Smooth muscle cell (in vitro differentiated cells): ENCODE measurements around the gene GNPAT. TPM values are rescaled to one million over a fixed set of nuclear protein-coding genes. Genes with fewer than 3 reads are reported as not detected.

Experiments used
- DNase-seq: peaks from one replicate; lab custom pipeline; 2025; ENCODE audit not compliant: unreplicated experiment; lab: John Stamatoyannopoulos, UW
- H2AFZ ChIP-seq: fragments of 200-600 bp; sonication (generic); 2 replicates; pipeline ENCODE4 v1.6.0; 2016; ENCODE audit warnings: antibody characterized with exemption, low read depth, mild to moderate bottlenecking
- H3F3A ChIP-seq: fragments of 200-600 bp; sonication (generic); 2 replicates; pipeline ENCODE4 v1.6.0; 2017; ENCODE audit warnings: antibody characterized with exemption, low read depth
- H3K27ac ChIP-seq: fragments of 200-600 bp; sonication (generic); 2 replicates; pipeline ENCODE4 v1.5.1; 2016; ENCODE audit warnings: low read depth, mild to moderate bottlenecking
- H3K27me3 ChIP-seq: fragments of 200-600 bp; sonication (generic); 2 replicates; pipeline ENCODE4 v1.6.1; 2016; ENCODE audit warnings: low read depth, mild to moderate bottlenecking
- H3K36me3 ChIP-seq: fragments of 200-600 bp; sonication (generic); 2 replicates; pipeline ENCODE4 v1.5.1; 2016; ENCODE audit warnings: low read depth
- H3K4me1 ChIP-seq: fragments of 200-600 bp; sonication (generic); 2 replicates; pipeline ENCODE4 v1.5.1; 2016; ENCODE audit warnings: low read depth
- H3K4me2 ChIP-seq: fragments of 200-600 bp; sonication (generic); 2 replicates; pipeline ENCODE4 v1.6.0; 2016; ENCODE audit warnings: mild to moderate bottlenecking
- H3K4me3 ChIP-seq: fragments of 200-600 bp; sonication (generic); 2 replicates; pipeline ENCODE4 v1.5.1; 2016; ENCODE audit warnings: mild to moderate bottlenecking
- H3K79me2 ChIP-seq: fragments of 200-600 bp; sonication (generic); 2 replicates; pipeline ENCODE4 v1.6.0; 2016; ENCODE audit warnings: low read depth, mild to moderate bottlenecking
- H3K9ac ChIP-seq: fragments of 200-600 bp; sonication (generic); 2 replicates; pipeline ENCODE4 v1.6.0; 2016; ENCODE audit warnings: low read depth
- H3K9me3 ChIP-seq: fragments of 200-600 bp; sonication (generic); replicated peaks from 2 replicates; pipeline ENCODE4 v1.5.1; 2016; ENCODE audit warnings: low read depth
- H4K20me1 ChIP-seq: fragments of 200-600 bp; sonication (generic); 2 replicates; pipeline ENCODE4 v1.6.0; 2016; ENCODE audit warnings: low read depth
- CTCF ChIP-seq: fragments of 200-600 bp; sonication (generic); IDR thresholded peaks from 2 replicates; pipeline ENCODE4 v1.5.1; 2017; ENCODE audit warnings: borderline replicate concordance, mild to moderate bottlenecking, antibody characterized with exemption; ENCODE audit not compliant: insufficient read depth, poor library complexity, severe bottlenecking
- WGBS: methylation state at CpG from one replicate; pipeline ENCODE4 v1.1.7; 2016; ENCODE audit warnings: low lambda C conversion rate; 5-methylcytosine and 5-hydroxymethylcytosine counted together
- polyA plus RNA-seq: library from polyadenylated mRNA; unstranded; fragments of >200 nt; fragmentation: Nextera tagmentation; extraction: Ambion mirVana; gene quantifications from 2 replicates; pipeline ENCODE4 v1.2.1, GENCODE V29; 2016
- total RNA-seq: library from RNA; depleted of rRNA; stranded (reverse); fragments of >200 nt; gene quantifications from 2 replicates; pipeline ENCODE4 v1.2.3, GENCODE V29; 2014

The GNPAT gene
- total and polyA plus RNA-seq, 2 experiments from 2014 or later: 43.9 to 45.8 TPM

GRCh38 chr1:231231511-231231910 lies 9.5 kb upstream of the GNPAT start:
- 98% methylated on average over 10 of the region's 10 CpGs for WGBS
- DNase-seq: no peak
- Histone ChIP-seq H4K20me1 (no peaks in the 10 kb centered on the region), H3K27me3 (no peaks in the 10 kb centered on the region), H3K36me3 (no peaks in the 10 kb centered on the region), H3K4me2 (no peak overlapping the region), H3K9me3 (no peaks in the 10 kb centered on the region), H3K4me3 (no peak overlapping the region), H3K79me2 (no peaks in the 10 kb centered on the region), H3K4me1 (no peaks in the 10 kb centered on the region), H3F3A (no peaks in the 10 kb centered on the region), H3K27ac (no peak overlapping the region), H2AFZ (no peak overlapping the region), H3K9ac (no peak overlapping the region)
- no peak for TF ChIP-seq CTCF

GRCh38 chr1:231232870-231233734 lies 7.9 kb upstream of the GNPAT start:
- no peaks in the 10 kb centered on the region for H3K4me1 ChIP-seq
- H4K20me1 ChIP-seq: no peaks in the 10 kb centered on the region
- no peak overlapping the region for H2AFZ ChIP-seq
- H3K36me3 ChIP-seq: peaks cover 4% of the 10 kb centered on the region
- DNase-seq: no peak
- H3K4me2 ChIP-seq: no peak overlapping the region
- no peaks in the 10 kb centered on the region for H3K27me3 ChIP-seq
- no peak overlapping the region for H3K27ac ChIP-seq
- TF ChIP-seq CTCF: no peak
- WGBS: 95% methylated on average over 14 of the region's 14 CpGs
- no peaks in the 10 kb centered on the region for H3K9me3 ChIP-seq
- no peaks in the 10 kb centered on the region for H3K79me2 ChIP-seq
- no peaks in the 10 kb centered on the region for H3F3A ChIP-seq
- no peak overlapping the region for H3K4me3 ChIP-seq
- H3K9ac ChIP-seq: no peak overlapping the region

GRCh38 chr1:231233735-231234417 lies 7.1 kb upstream of the GNPAT start:
- no peak overlapping the region for H3K4me2 ChIP-seq

More at GRCh38 chr1:231233735-231234417, 7.1 kb upstream of the GNPAT start:
- H4K20me1 ChIP-seq: no peaks in the 10 kb centered on the region
- H3K4me1 ChIP-seq: no peaks in the 10 kb centered on the region
- WGBS: 84% methylated on average over 8 of the region's 8 CpGs
- no peak overlapping the region for H3K9ac ChIP-seq
- H3K79me2 ChIP-seq: no peaks in the 10 kb centered on the region
- no peak overlapping the region for H3K27ac ChIP-seq
- no peaks in the 10 kb centered on the region for H3F3A ChIP-seq
- H3K27me3 ChIP-seq: no peaks in the 10 kb centered on the region
- H2AFZ ChIP-seq: no peak overlapping the region
- H3K36me3 ChIP-seq: peaks cover 11% of the 10 kb centered on the region
- TF ChIP-seq CTCF: no peak
- no peaks in the 10 kb centered on the region for H3K9me3 ChIP-seq
- DNase-seq: no peak
- H3K4me3 ChIP-seq: no peak overlapping the region
